Right lobe of liver (tissue), 4 donors: ENCODE measurements around the gene ASF1B.

Experiments
- POLR2A ChIP-seq: fragments of 450-650 bp; IDR thresholded peaks from one replicate; pipeline ENCODE4 v1.6.1; 2017; ENCODE audit warnings: antibody characterized with exemption, mild to moderate bottlenecking
- TF ChIP-seq, protein P1 (sequence below), 4 donors: fragments of 200-600 bp in 3 of 4; fragments of 450-650 bp in 1 of 4; IDR thresholded peaks; one replicate each; pipeline versions ENCODE4 v1.5.1 to v1.8.0; 2016 to 2022; ENCODE audit warnings: antibody characterized with exemption in 4 of 4, mild to moderate bottlenecking in 2 of 4
- donor health status: DM: no; HTN: no; CAD: no.
- donor health status: DM: no; HTN: no; CAD: no.
- donor health status: DM: no; HTN: yes; CAD: no.

DNA sequence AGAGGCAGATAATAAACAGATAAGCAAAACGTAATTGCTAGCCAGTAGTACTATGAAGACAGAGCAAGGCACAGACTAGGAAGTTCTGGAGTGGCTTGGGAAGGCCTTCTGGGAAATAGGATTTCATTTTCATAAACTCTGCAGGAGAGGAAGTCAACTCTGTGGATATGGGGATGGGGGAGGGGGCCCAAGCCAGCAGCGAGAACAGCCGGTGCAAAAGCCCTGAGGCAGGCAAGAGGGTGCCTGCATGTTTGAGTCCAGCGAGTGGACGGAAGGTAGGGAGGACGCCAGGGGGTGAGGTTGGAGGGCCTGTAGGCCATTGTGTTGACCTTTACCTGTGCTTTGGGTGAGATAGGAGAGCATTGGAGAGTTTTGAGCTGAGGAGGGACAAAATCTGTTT is 9.0 kb upstream of the ASF1B start:
- no peak for TF ChIP-seq POLR2A
- TF ChIP-seq, protein P1, sequence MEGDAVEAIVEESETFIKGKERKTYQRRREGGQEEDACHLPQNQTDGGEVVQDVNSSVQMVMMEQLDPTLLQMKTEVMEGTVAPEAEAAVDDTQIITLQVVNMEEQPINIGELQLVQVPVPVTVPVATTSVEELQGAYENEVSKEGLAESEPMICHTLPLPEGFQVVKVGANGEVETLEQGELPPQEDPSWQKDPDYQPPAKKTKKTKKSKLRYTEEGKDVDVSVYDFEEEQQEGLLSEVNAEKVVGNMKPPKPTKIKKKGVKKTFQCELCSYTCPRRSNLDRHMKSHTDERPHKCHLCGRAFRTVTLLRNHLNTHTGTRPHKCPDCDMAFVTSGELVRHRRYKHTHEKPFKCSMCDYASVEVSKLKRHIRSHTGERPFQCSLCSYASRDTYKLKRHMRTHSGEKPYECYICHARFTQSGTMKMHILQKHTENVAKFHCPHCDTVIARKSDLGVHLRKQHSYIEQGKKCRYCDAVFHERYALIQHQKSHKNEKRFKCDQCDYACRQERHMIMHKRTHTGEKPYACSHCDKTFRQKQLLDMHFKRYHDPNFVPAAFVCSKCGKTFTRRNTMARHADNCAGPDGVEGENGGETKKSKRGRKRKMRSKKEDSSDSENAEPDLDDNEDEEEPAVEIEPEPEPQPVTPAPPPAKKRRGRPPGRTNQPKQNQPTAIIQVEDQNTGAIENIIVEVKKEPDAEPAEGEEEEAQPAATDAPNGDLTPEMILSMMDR (IDR thresholded peaks at IDR 0.05) = no peak
